SHP77 treated with DMSO at 0.1 percent for 48 hours (cell line): ENCODE measurements around the gene NUP214.
A peak's percentile ranks its signal among the peaks of the same experiment; 100 is the strongest.
"Not testable (repeated sequence)": the region's sequence is repeated elsewhere in the genome, so short reads cannot be mapped to it uniquely, and the experiment has no call there.

ENCODE experiments used
- DNase-seq: peaks from one replicate; lab custom pipeline; 2025; lab: John Stamatoyannopoulos, UW

The NUP214 gene

GRCh38 chr9:131233995-131234394 lies 108.6 kb downstream of the NUP214 start:
- no peak for DNase-seq

GRCh38 chr9:131234799-131235479 lies 109.6 kb downstream of the NUP214 start:
- DNase-seq: no peak

- DNase-seq: no peak
Measured at GRCh38 chr9:131235480-131235851, 110.1 kb downstream of the NUP214 start.

- no peak for DNase-seq
Measured at GRCh38 chr9:131236161-131236560, 110.8 kb downstream of the NUP214 start.

GRCh38 chr9:131236761-131237160 lies 111.4 kb downstream of the NUP214 start:
- DNase-seq: no peak

GRCh38 chr9:131237291-131237690 lies 111.9 kb downstream of the NUP214 start:
- no peak for DNase-seq

- DNase-seq: peak; percentile 56
Measured at GRCh38 chr9:131237931-131238401, 112.6 kb downstream of the NUP214 start.

GRCh38 chr9:131238402-131239021 lies 113.1 kb downstream of the NUP214 start:
- peak; percentile 40 for DNase-seq

GRCh38 chr9:131239161-131239975 lies 114.0 kb downstream of the NUP214 start:
- DNase-seq: no peak

GRCh38 chr9:131240047-131240921 lies 114.9 kb downstream of the NUP214 start:
- no peak for DNase-seq

GRCh38 chr9:131244331-131244730 lies 118.9 kb downstream of the NUP214 start:
- not testable (repeated sequence) for DNase-seq

GRCh38 chr9:131246618-131247017 lies 121.2 kb downstream of the NUP214 start:
- DNase-seq: no peak

GRCh38 chr9:131252120-131252519 lies 126.7 kb downstream of the NUP214 start:
- DNase-seq: no peak

GRCh38 chr9:131253891-131254491 lies 128.6 kb downstream of the NUP214 start:
- no peak for DNase-seq

- DNase-seq: no peak
Measured at GRCh38 chr9:131254626-131255025, 129.2 kb downstream of the NUP214 start.

GRCh38 chr9:131255676-131256197 lies 130.4 kb downstream of the NUP214 start:
- no peak for DNase-seq

- no peak for DNase-seq
Measured at GRCh38 chr9:131257266-131258025, 132.1 kb downstream of the NUP214 start.

- DNase-seq: no peak
Measured at GRCh38 chr9:131258186-131258585, 132.8 kb downstream of the NUP214 start.

GRCh38 chr9:131258698-131259431 lies 133.5 kb downstream of the NUP214 start:
- no peak for DNase-seq

GRCh38 chr9:131259432-131259898 lies 134.1 kb downstream of the NUP214 start:
- no peak for DNase-seq
